ENCODE data around the gene NTSR1. TPM values are rescaled to one million over a fixed set of nuclear protein-coding genes. Genes with fewer than 3 reads are reported as not detected.

Gene NTSR1
- total RNA-seq, 1 donor from 2014 or later, result not detected

DNA sequence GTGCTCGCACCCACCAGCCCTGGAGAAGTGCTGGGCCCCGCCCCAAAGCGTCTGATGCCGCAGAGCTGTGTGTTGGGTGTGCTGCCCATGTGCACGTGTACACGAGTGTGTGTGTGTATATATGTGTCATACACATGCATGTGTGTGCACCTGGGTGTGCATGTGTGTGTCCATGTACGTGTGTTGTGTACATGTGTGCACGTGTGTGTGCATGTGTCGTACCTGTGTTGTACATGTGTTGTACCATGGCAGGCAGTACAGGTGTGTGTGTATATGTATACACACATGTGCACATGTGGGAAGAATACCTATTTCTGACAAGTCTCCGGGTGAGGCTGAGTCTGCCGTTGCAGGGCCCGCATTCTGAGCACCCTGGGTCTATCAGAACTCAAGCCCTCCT, 81.4 kb downstream of the NTSR1 start:
- DNase-seq, result no peak
- peaks cover 29% of the 10 kb centered on the region for H3K4me1 Mint-ChIP-seq
- ChIA-PET POLR2A (no interaction called here), CTCF (interaction anchor here (0.8 kb wide), 1 partner anchor 173 kb away, joined by 4 read pairs; no protein-coding TSS in a partner anchor)
- intact Hi-C loops (cut with micrococcal nuclease), result loop anchor here (5.0 kb wide), 1 partner anchor 668 kb away; the partner anchor contains the start of gene LSM14B
- H3K4me3 Mint-ChIP-seq, result no peak overlapping the region
- no peak overlapping the region for H3K27ac Mint-ChIP-seq
- H3K27me3 Mint-ChIP-seq, result no peaks in the 10 kb centered on the region
- H3K9me3 Mint-ChIP-seq, result no peaks in the 10 kb centered on the region
- TF ChIP-seq, protein P1, sequence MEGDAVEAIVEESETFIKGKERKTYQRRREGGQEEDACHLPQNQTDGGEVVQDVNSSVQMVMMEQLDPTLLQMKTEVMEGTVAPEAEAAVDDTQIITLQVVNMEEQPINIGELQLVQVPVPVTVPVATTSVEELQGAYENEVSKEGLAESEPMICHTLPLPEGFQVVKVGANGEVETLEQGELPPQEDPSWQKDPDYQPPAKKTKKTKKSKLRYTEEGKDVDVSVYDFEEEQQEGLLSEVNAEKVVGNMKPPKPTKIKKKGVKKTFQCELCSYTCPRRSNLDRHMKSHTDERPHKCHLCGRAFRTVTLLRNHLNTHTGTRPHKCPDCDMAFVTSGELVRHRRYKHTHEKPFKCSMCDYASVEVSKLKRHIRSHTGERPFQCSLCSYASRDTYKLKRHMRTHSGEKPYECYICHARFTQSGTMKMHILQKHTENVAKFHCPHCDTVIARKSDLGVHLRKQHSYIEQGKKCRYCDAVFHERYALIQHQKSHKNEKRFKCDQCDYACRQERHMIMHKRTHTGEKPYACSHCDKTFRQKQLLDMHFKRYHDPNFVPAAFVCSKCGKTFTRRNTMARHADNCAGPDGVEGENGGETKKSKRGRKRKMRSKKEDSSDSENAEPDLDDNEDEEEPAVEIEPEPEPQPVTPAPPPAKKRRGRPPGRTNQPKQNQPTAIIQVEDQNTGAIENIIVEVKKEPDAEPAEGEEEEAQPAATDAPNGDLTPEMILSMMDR (IDR thresholded peaks at IDR 0.05), result no peak
- ATAC-seq (ENCODE audit: low read depth), result no peak
- no peaks in the 10 kb centered on the region for H3K36me3 Mint-ChIP-seq (ENCODE audit: low read depth)

DNA sequence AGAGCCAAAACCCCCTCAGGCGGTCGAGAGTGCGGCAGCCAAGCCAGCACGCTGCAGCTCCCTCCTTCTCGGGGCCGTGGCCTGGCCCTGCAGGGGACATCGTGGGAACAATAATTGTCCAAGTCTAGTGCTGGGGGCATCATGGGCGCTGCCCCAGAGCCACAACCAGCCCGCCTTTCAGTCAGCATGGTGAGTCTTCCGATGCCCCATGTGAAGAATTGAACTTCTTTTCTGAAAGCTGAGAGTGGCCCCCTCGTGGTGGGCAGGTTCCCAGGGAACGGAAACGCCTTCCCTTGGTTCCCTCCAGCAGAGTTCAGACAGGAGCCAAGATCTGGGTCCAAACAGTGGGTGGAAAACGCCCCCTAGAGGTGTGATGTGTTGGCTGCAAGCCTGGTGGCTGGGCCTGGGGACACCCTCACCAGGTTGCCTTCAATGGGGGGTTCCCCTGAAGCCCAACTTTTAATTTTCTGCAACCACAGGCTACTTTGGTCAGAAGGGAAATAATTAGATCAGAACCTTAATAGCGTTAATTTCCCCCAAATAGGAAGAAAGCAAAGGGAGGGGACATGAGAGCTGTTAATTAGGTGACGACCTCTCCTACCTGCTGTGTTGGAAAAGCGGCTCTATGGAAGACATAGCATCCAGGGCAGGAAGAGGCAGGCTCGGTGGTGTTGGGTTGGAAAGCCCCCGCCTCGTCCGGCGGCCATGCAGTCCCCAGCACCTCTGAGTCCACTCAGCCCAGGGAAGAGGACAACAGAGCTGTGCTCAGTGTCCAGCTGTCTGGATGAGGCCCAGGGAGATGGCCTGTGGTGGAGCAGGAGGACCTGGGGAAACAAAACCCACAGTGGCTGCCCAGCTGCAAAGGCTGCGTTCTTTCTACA, 82.9 kb downstream of the NTSR1 start:
- ChIA-PET POLR2A (interaction anchor here (1.0 to 1.3 kb wide), 4 partner anchors 140 to 174 kb away, joined by 3 to 4 read pairs (median 4); partner anchors contain the start of gene SLCO4A1), CTCF (interaction anchor here (0.6 to 2.5 kb wide), 11 partner anchors 17 to 382 kb away, joined by 3 to 16 read pairs (median 4); no protein-coding TSS in a partner anchor)
- Mint-ChIP-seq H3K4me1 (peaks cover 31% of the 10 kb centered on the region), H3K36me3 (ENCODE audit: low read depth) (no peaks in the 10 kb centered on the region), H3K4me3 (no peak overlapping the region), H3K27ac (peak overlapping the region; percentile 66), H3K9me3 (no peaks in the 10 kb centered on the region), H3K27me3 (no peaks in the 10 kb centered on the region)
- intact Hi-C loops (cut with micrococcal nuclease), result loop anchor here (1.0 to 5.0 kb wide), 5 partner anchors 123 to 669 kb away; partner anchors contain the start of gene LSM14B
- DNase-seq, result peak; percentile 54
- TF ChIP-seq, protein P1 (IDR thresholded peaks at IDR 0.05), result no peak
- no peak for ATAC-seq (ENCODE audit: low read depth)

DNA sequence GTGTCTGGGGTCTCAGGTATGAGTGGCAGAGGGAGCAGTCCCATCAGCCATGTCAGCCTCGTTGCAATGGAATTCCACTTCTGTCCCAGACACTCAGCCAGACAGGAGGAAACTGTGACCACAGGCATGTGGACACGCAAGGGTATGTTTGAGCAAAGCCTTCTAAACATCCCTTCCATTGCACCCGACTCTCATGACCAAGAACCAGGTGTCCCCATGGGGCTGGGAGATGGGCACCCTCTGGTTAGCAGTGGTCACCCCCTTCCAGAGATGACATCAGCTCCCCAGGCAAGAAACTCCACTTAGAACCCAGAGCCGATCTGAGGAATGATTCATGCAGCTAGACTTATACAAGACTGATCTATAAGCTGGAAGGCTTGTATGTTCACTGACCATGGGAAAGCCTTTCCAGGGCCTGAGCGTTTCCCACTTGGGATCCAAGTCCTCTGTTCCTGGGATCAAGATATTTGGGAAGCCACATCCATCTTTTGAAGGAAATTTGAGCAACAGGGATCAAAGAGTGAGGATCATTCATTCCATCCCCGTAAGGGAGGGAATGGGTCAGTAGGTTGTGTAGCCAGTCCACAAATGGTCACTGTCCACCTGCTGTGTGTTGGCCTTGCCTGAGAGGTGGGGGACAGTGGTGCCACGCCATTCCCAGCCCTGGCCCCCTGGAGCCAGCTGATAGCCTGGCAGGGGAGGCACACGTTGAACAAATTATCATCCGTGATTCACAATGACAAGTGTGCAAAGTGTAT, 83.7 kb downstream of the NTSR1 start:
- intact Hi-C loops (cut with micrococcal nuclease), result loop anchor here (5.0 kb wide), 1 partner anchor 670 kb away; the partner anchor contains the start of gene LSM14B
- no peaks in the 10 kb centered on the region for H3K36me3 Mint-ChIP-seq (ENCODE audit: low read depth)
- ChIA-PET CTCF (interaction anchor here (0.7 to 2.5 kb wide), 10 partner anchors 16 to 383 kb away, joined by 3 to 16 read pairs (median 5); no protein-coding TSS in a partner anchor), POLR2A (interaction anchor here (0.6 to 1.3 kb wide), 5 partner anchors 141 to 174 kb away, joined by 3 to 4 read pairs (median 3); partner anchors contain the start of gene SLCO4A1)
- no peak overlapping the region for H3K4me3 Mint-ChIP-seq
- TF ChIP-seq, protein P1 (IDR thresholded peaks at IDR 0.05), result no peak
- H3K4me1 Mint-ChIP-seq, result peaks cover 36% of the 10 kb centered on the region
- no peak for DNase-seq
- no peak for ATAC-seq (ENCODE audit: low read depth)
- peak overlapping the region; percentile 92 for H3K27ac Mint-ChIP-seq
- no peaks in the 10 kb centered on the region for H3K27me3 Mint-ChIP-seq
- no peaks in the 10 kb centered on the region for H3K9me3 Mint-ChIP-seq

DNA sequence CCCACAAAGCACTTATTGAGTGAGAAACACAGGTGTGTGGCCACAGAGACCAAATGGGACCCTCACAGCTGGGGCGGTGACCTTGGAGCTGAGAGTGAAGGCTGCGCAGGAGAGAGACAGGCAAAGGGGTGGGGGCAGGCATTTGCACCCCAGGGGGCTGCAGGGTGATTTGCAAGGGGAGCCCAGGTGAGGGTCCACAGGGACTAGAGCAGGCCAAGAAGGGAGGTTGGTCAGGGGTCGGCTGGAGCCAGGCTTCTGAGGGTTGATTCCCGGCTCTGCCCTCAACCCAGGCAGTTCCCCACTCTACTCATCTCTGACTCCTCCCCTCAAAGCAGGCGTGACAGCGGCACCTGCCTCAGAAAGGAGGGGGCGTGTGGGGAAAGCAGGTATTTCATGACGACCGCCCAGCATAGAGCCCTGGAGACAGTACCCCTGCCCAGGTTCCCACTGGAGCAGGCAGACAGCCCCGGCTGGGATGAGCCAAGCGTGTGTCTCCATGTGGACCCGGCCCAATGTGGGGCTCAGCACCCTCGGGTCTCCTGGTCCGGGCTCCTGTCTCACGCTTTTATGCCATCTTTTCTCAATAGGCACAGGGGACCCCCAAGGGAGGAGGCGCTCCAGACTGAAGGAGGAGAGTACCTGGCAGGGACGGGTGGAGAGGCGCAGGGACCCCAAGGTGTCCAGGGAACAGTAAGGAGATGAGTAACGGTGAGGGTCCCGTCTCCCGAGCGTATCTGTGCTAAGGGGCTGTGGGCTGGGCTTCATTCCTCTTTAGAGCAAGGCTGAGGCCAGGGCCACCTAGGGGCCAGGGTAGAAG, 84.5 kb downstream of the NTSR1 start:
- TF ChIP-seq, protein P1 (IDR thresholded peaks at IDR 0.05), result no peak
- H3K27ac Mint-ChIP-seq, result peak overlapping the region; percentile 92
- peaks cover 41% of the 10 kb centered on the region for H3K4me1 Mint-ChIP-seq
- H3K27me3 Mint-ChIP-seq, result no peaks in the 10 kb centered on the region
- DNase-seq, result no peak
- POLR2A ChIA-PET, result interaction anchor here (0.6 to 5.0 kb wide), 16 partner anchors 9 to 671 kb away, joined by 3 to 56 read pairs (median 8); partner anchors contain the start of genes LSM14B, OGFR, PSMA7 and RPS21
- ATAC-seq (ENCODE audit: low read depth), result no peak
- H3K36me3 Mint-ChIP-seq (ENCODE audit: low read depth), result peaks cover 3% of the 10 kb centered on the region
- CTCF ChIA-PET, result interaction anchor here (0.7 to 2.5 kb wide), 6 partner anchors 16 to 294 kb away, joined by 3 to 16 read pairs (median 4); no protein-coding TSS in a partner anchor
- peak overlapping the region; percentile 60 for H3K4me3 Mint-ChIP-seq
- no peaks in the 10 kb centered on the region for H3K9me3 Mint-ChIP-seq
- intact Hi-C loops (cut with micrococcal nuclease), result loop anchor here (5.0 kb wide), 1 partner anchor 671 kb away; the partner anchor contains the start of gene LSM14B
